Measurements from ENCODE around the gene ELAVL4.

GRCh38 chr1:50183378-50184133 is 74.8 kb downstream of the ELAVL4 start:
- TF ChIP-seq, protein P1, sequence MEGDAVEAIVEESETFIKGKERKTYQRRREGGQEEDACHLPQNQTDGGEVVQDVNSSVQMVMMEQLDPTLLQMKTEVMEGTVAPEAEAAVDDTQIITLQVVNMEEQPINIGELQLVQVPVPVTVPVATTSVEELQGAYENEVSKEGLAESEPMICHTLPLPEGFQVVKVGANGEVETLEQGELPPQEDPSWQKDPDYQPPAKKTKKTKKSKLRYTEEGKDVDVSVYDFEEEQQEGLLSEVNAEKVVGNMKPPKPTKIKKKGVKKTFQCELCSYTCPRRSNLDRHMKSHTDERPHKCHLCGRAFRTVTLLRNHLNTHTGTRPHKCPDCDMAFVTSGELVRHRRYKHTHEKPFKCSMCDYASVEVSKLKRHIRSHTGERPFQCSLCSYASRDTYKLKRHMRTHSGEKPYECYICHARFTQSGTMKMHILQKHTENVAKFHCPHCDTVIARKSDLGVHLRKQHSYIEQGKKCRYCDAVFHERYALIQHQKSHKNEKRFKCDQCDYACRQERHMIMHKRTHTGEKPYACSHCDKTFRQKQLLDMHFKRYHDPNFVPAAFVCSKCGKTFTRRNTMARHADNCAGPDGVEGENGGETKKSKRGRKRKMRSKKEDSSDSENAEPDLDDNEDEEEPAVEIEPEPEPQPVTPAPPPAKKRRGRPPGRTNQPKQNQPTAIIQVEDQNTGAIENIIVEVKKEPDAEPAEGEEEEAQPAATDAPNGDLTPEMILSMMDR (conservative IDR thresholded peaks at IDR 0.05), result no peak
- no peak for TF ChIP-seq ZFX (IDR thresholded peaks at IDR 0.05)
